Umbilical cord (tissue), 2 donors: ENCODE measurements around the gene PAQR8. TPM values are rescaled to one million over a fixed set of nuclear protein-coding genes. Genes with fewer than 3 reads are reported as not detected.

Experiments used
- DNase-seq: peaks from one replicate; pipeline ENCODE4 v3.0.0-alpha.2; 2015; ENCODE audit warnings: low spot score
- total RNA-seq: library from RNA; depleted of rRNA; stranded (reverse); fragments of >200 nt; gene quantifications from one replicate; pipeline ENCODE4 v1.2.3, GENCODE V29; 2014; ENCODE audit warnings: low replicate concordance; ENCODE audit not compliant: insufficient read depth

PAQR8 gene
- 12.8 TPM for total RNA-seq

GRCh38 chr6:52361945-52362442 is at the start of gene PAQR8:
Gene PAQR8, plus strand, starts transcription at chr6:52362151. Its CDS starts 41,063 bp downstream, at chr6:52403214.
- peak; percentile 88 for DNase-seq

- DNase-seq, result no peak
These were observed 49.5 kb upstream of the PAQR8 start for GRCh38 chr6:52312461-52312860.

GRCh38 chr6:52314752-52315151 is 47.2 kb upstream of the PAQR8 start:
- peak; percentile 62 for DNase-seq

GRCh38 chr6:52317211-52317610 is 44.7 kb upstream of the PAQR8 start:
- DNase-seq, result no peak

- peak; percentile 73 for DNase-seq
These were observed 43.9 kb upstream of the PAQR8 start for GRCh38 chr6:52317841-52318581.

- DNase-seq, result no peak
These were observed 37.8 kb upstream of the PAQR8 start for GRCh38 chr6:52324189-52324588.

GRCh38 chr6:52325695-52326471 is 36.1 kb upstream of the PAQR8 start:
- no peak for DNase-seq

- DNase-seq, result no peak
These were observed 35.2 kb upstream of the PAQR8 start for GRCh38 chr6:52326540-52327364.

- DNase-seq, result no peak
These were observed 33.7 kb upstream of the PAQR8 start for GRCh38 chr6:52328303-52328662.

GRCh38 chr6:52328729-52329128 is 33.2 kb upstream of the PAQR8 start:
- DNase-seq, result peak; percentile 29

GRCh38 chr6:52330470-52330869 is 31.5 kb upstream of the PAQR8 start:
- DNase-seq, result no peak

- DNase-seq, result no peak
These were observed 30.0 kb upstream of the PAQR8 start for GRCh38 chr6:52331793-52332457.

GRCh38 chr6:52333840-52334200 is 28.1 kb upstream of the PAQR8 start:
- no peak for DNase-seq

- DNase-seq, result no peak
These were observed 26.4 kb upstream of the PAQR8 start for GRCh38 chr6:52335576-52335975.

- DNase-seq, result no peak
These were observed 24.9 kb upstream of the PAQR8 start for GRCh38 chr6:52336919-52337561.

- no peak for DNase-seq
These were observed 24.2 kb upstream of the PAQR8 start for GRCh38 chr6:52337633-52338290.

GRCh38 chr6:52340603-52340880 is 21.4 kb upstream of the PAQR8 start:
- no peak for DNase-seq

- no peak for DNase-seq
These were observed 20.2 kb upstream of the PAQR8 start for GRCh38 chr6:52341561-52342260.

GRCh38 chr6:52345311-52345710 is 16.6 kb upstream of the PAQR8 start:
- no peak for DNase-seq

- no peak for DNase-seq
These were observed 15.4 kb upstream of the PAQR8 start for GRCh38 chr6:52346503-52346902.
